Myometrial cell (primary cell): ENCODE data around the gene HHIPL2. TPM values are rescaled to one million over a fixed set of nuclear protein-coding genes. Genes with fewer than 3 reads are reported as not detected.

Source experiments
- total RNA-seq: library from RNA; depleted of rRNA; stranded (reverse); fragments of >200 nt; gene quantifications from 2 replicates; pipeline ENCODE4 v1.2.3, GENCODE V29; 2015

The HHIPL2 gene
- not detected in 2 replicates for total RNA-seq

GRCh38 chr1:222547944-222548671, at the start of gene HHIPL2:
HHIPL2 (minus strand) TSS chr1:222548104; CDS start chr1:222548044, 60 bp downstream.

GRCh38 chr1:222589462-222590302, 41.8 kb upstream of the HHIPL2 start, which contains the start of gene TAF1A:
TAF1A (minus strand) TSS chr1:222589933.

Other genes starting within 250 kb of the HHIPL2 start
- gene TAF1A, start 41.8 kb upstream of the HHIPL2 start, total RNA-seq: 3.4 and 11.5 TPM in 2 replicates
- gene MIA3, start 70.0 kb upstream of the HHIPL2 start, total RNA-seq: 14.7 and 26.8 TPM in 2 replicates
- 54.2 and 58.8 TPM in 2 replicates for gene AIDA, start 164.4 kb upstream of the HHIPL2 start, total RNA-seq
- gene BROX, start 164.5 kb upstream of the HHIPL2 start, total RNA-seq: 45.0 and 56.9 TPM in 2 replicates
- gene FAM177B, start 189.1 kb upstream of the HHIPL2 start, total RNA-seq: not detected in 2 replicates